T-helper 9 cell (primary cell): ENCODE data around the gene MLST8.

Source experiments
- DNase-seq: peaks from one replicate; pipeline ENCODE4 v3.0.0-alpha.2; 2020

The MLST8 gene

DNA sequence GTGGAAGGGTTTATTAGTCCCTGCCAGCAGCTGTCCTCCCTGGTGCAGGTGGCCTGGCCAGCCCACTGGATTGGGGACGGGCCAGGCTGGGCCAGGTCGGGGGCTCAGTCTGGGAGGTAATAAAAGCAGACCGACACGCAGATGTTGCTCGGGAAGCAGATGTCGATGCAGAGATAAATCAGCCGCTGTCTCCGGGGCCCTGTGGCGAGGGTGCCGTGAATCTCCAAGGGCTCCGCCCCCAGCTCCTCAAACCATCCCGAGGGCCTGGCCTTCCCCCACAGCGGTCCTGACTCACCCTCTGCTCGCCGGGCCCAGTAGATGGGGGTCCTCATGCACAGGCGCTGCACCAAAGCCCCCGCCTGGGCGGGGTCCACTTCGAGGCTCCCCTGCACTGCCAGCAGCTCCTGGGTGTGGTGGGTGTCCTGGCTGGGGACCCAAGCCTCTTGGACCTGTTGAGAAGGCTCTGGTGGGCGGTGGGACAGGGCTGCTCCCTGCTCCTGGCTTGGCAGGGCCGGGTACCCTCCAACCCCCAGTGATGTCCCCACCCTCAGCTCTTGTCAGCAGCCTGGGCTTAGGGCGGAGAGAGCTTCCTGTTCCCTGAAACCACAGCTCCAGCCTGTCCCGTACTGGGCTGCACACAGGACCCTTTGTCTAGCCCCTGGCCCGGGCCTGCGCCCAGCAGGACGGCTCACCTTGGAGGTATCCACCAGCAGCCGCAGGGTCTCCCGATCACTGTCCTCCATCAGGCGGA, 4.2 kb downstream of the MLST8 start:
- DNase-seq, result no peak

DNA sequence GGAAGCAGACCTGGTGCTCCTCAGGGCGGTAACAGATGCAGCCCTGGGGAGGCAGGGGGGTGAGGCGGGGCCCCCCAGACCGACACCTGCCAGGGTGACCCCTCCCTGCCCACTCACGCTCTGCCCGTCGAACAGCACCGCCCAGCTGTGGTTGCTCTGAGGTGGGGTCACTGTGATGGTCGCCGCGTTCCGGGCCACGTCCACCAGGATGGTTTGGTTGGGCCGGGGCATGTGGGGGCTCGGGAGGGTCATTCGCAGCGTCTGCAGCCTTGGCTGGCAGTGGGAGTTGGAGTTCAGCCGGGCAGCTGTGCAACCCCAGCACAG, 4.7 kb downstream of the MLST8 start:
- DNase-seq, result no peak

DNA sequence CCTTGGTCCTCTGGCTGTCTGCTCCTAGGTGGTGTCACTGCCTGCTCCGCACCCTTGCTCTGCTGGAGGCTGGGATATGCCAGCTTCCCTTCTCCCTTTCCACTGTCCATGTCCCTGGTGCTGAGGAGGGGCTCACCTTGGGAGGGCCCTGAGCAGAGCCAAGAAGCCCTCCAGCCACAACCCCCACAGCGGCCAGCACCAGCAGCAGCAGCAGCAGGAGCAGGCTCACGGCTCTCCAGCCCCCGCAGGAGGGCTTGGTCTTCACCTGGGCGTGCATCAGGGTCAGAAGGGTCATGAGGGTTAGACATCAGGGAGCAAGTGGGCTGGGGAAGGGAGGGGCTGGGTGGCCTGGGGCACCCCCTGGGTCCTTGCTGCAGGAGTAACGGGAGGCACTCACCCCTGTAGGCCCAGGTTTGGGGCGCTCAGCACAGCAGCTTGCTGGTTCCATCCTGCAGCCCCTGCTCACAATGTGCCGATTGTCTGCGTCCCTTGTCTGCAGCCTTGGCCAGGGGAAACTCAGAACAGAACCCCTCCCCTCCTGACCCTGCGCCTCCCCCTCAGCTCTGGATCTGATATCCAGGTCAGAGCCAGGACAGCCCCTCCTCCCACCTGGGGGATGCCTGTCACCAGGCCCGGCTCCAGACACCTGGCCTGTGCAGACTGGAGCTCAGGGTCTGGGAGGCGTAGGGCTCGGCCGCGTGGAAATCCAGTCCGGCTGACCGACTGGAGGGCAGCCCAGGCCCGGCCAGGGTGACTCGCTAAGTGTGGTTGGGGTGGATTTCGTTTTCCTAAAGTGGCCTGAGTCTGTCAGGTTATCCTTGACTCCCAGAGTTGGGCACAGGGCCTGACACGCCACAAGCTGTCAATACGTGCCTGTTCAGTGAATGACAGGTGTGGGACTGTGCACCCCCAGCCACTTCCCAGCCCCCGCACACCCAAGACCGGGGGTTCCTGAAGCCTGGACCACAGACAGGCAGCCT, 5.4 kb downstream of the MLST8 start, which contains the start of gene BRICD5:
TSS of gene BRICD5 (minus strand) at position 478 of the 980 bp plus-strand sequence. CDS start at position 448, 30 bp downstream.
- DNase-seq, result no peak

DNA sequence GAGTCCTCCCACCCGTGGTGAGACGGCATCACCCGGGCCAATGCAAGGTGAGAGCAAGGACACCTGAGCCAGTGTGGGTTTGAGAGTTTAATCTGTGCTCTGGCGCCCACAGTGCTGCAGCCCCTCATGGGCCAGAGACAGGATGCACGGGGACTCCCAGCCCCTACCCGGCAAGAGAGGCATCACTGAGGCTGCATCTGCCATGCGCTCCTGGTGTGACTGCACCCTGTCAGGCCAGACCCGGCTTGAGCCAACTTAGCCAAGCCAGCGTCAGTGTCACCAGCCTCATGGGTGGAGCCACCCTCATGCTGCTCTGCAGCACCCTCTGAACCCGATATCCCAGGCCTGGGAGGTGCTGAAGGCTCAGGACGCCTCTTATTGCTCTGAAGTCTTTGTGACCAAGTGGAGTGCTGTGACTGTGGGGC, 6.7 kb downstream of the MLST8 start:
- DNase-seq, result no peak

DNA sequence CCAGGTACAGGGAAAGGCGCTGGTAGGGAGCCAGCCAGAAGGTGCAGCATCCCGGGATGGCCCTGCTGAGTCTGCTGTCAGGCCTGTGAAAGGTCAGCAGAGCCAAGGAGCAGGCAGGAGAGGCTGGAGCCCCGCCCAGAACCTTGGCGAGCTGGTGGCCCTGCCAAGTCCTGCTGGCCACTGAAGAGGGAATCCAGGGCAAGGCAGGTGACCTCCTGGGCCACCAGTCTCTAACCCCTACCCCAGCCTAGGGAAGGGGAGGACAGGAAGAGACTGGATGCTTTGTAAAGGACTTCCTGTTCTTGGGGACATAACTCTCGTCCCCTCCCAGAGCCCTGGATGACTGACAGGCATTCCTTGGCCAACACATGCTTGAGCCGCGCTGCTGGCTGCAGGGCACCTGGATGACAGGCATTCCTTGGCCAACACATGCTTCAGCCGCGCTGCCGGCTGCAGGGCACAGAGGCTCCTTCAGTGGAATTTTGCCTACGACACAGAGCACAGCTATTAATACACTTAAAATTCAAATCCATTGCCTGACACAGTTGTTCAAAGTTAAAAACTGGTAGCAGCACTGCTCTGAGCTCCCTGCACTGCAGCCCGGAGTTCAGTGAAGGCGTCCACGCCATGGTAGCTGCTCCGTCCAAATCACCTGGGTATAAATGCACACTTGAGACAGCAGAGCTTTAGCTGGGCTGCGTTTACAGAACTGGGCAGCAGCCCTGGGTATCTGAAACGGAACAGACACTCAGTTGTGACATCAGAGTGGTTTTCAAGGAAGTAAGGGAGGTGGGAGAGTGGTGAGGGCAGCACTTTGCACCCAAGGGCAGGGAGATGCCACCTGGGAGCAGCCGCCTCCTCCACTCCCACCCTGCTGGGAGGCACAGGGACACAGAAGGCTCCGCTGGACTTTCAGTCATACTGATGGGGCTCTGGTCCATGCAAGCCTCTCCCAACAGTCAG, 7.4 kb downstream of the MLST8 start:
- no peak for DNase-seq

DNA sequence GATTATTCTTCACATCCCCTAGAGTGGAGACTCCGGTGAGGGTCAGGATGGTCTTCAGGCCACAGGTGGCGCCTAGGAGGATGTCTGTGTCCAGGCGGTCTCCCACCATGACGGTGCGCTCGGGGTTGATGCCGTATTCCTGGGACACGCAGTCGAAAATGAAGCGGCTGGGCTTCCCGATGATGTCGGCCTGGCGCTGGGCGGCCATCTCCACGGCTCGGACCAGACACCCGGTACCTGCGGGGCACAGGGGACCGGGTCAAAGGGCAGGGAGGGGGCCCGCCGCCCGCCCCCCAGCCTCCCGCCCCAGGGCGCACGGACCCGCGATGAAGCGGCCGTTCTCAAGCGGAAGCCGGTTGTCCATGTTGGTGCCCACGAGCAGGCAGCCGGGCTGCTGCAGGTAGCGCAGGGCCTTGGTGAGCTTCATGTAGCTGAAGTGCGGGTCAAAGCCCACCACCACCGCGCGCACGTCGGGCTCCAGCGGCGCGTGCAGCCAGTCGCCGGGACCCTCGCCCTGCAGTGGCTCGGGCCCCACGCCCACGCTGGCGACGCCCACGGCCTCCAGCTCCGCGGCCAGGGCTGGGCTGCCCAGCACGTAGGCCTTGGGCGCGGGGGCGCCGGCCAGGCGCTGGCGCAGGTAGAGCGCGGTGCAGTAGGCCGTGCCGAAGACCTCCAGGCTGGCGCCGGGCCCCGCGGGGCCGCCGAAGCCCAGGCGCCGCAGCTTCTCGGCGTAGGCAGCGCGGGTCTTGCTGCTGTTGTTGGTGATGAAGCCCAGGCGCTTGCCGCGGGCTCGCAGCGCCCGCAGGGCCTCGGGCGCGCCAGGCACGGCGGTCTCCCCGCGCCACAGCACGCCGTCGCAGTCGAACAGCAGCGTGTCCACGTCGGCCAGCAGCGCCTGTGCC, 8.8 kb downstream of the MLST8 start:
- DNase-seq, result no peak

DNA sequence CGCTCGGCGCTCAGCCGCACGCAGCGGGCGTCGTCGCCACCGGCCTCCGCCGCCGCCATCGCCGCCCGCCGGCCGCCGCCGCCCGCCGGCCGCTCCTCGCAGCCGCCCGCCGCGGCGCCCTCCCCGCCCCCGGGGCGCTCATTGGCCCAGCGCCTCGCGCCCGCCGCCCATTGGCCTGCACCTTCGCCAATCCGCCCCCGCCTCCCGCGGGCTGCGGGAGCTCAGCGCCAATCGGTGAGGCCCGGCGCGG, 9.4 kb downstream of the MLST8 start, which contains the start of gene PGP:
TSS of gene PGP (minus strand) at position 122 of the 250 bp plus-strand sequence. CDS start at position 59, 63 bp downstream.
- DNase-seq, result no peak

DNA sequence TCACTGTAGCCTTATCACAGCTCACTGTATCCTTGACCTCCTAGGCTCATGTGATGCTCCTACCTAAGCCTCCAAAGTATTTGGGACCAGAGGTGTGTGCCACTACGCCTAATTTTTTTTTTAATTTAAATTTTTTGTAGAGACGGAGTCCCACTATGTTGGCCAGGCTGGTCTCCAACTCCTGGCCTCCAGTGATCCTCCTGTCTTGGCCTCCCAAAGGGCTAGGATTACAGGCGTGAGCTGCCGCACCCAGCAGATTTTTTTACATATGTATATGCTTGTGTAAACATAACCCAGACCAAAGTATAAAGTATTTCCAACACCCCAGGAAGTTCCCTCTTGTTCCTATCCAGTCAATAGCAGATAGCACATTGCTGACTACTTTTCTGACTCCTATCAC, 11.1 kb downstream of the MLST8 start:
- DNase-seq, result no peak

DNA sequence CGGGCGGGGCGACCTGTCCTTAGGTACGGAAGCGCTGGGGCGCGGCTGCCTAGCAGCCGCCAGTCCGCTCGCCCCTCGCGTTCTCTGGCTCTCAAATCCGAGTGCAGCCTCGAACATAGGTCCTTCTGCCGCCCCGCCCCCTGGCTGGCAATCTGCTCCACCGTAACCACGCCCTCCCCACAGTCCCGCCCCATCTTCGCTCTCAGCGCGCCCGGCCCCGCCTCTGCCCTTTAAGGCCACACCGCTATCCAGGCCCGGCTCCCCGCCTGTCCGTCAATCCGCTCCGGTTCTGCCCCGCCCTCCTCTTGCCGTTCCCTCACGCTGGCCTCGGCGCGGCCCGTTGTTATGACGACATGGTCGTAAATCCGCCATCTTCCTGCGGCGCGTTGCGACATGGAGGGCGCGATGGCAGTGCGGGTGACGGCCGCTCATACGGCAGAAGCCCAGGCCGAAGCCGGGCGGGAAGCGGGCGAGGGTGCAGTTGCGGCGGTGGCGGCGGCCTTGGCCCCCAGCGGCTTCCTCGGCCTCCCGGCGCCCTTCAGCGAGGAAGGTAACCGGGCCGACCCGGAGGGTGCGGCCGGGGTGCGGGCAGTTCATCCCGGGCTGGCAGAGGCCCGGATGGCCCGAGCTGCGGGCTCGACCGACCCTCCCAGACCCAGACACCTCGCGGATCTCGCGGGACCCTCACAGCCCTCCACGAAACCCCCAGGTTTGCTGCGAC, 18.1 kb downstream of the MLST8 start, which contains the start of gene E4F1:
TSS of gene E4F1 (plus strand) at position 371 of the 721 bp plus-strand sequence. CDS start at position 394, 23 bp downstream.
- DNase-seq, result peak; percentile 98

DNA sequence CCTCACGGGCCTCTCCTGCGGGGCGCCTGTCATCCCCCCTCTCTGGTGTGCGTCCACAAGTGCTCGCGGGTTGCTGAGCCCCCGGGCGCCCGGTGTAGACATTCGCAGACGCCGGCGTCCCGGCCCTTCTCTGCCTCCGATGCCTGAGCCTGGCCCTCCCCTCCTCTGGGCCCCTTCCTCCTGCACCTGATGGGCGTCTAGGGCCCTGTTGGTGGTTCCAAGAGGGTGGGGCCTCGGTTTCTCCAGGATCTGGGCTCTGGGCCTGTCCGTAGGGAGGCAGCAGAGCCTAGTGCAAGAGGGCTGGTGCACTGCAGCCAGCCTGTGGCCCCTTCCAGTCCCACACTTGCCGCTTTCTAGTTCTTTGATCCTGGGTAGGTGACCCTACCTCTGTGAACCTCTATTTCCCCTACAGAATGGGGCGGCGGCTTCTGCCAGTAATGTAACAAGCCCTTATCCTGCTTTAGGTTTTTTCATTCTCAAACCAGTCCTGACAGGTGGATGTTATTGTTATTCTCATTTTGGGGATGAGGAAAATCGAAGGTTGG, 18.8 kb downstream of the MLST8 start:
- peak; percentile 19 for DNase-seq

DNA sequence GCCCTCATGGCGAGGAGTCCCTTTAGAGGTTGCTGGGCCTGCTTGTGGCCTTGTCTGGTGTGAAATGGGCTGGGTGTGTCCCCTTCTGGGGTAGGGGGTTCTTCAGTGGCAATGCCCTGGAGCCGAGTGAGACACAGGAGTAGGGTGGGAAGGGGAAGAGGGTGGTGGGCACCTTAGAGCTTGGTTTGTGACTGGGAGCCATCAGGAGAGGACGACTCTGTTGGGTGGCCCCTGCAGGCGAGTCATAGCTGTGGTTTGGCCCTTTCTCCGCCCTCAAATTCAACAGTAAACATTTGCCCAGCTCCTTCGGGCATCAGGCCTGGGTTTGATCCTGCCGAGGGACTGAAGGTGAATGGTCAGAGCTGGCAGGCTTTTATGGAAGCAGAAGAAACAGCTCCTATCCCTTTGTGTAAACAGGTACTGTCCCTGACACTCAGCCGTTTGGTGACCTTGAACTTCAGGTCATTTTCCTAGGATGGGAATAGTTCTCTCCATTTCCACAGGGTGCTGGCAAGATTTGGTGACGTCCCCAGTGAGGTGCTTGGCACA, 21.1 kb downstream of the MLST8 start:
- no peak for DNase-seq

DNA sequence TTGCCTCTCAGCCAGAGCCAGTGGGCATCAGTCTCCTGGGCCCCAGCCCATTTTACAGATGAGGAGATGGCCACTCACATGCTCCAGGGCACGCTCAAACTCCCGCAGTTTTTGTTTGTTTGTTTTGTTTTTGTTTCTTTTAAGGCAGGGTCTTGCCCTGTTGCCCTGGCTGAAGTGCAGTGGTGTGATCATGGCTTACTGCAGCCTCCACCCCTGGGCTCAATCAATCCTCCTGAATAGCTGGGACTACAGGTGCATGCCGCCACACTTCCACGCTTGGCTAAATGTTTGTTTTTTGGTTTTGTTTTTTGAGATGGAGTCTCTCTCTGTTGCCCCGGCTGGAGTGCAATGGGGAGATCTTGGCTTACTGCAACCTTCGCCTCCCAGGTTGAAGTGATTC, 21.7 kb downstream of the MLST8 start:
- no peak for DNase-seq

DNA sequence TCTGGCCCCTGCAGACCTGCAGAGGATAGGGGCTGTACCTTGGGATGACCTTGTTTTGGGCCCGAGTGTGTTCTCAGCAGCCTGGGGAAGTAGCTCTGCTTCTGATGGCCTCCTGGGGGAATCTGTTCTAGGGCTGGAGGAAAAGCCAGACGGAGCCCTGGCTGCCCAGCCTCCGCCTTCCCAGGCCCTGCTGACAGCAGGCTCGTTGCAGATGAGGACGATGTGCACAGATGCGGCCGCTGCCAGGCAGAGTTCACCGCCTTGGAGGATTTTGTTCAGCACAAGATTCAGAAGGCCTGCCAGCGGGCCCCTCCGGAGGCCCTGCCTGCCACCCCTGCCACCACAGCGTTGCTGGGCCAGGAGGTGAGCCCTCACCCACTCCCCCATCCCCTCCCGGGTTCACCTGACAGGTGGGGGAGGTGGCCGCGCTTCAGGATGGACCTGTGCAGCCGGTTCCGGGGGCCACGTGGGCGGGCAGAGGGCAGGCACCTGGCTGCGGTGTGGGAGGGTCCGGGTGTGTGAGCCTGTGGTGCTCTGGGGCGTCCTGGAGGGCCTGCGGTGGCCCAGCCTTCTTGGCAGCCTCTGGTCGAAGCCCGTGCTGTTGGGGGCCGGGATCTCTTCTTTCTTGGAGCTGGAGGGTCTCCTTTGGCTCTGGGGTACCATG, 23.0 kb downstream of the MLST8 start:
- no peak for DNase-seq

DNA sequence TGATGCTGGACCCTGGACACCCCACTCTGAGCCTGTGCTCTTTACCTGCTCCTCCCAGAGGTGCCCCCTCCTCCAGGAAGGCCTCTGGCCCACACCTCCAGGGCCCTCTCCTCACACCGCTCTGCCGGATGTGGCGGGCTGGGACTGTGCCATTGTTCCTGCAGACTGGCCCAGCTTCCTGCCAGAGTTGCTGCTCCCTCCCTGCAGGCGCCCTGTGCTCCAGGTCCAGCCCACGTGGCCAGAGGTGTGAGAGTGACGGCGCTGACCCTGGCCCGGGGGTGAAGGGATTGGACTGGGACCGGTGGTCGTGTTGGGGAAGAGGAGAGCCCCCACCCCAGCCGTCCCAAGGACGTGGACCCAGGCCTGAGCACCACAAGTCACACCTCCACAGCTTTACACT, 23.8 kb downstream of the MLST8 start:
- DNase-seq, result no peak

DNA sequence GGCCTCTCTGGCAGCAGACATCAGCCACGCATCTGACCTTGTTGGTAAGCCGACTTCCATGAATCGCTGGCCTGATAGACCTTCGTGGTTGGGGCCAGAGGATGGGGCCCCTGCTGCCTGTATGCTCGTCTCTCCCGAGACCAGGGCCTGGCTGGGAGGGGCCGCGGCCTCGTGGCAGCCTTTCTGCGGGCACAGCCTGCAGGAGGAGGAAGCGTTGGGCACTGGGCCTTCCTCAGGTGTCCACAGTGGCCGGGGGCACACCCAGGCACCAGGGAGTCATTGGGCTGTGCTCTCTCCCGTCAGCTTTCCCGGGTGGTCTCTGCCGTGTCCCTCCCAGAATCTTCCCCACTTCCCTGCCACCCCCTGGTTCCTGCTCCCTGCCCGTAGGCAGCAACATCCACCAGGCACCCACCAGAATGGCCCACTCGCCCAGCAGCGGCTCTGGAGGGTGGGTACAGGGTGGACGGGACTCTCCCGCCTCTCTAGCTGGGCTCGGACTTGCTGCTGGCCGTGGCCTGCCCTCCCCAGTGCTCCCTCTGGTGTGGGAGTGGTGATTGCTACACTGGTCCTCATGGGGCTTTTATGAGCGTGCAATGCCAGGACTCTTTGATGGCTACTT, 24.5 kb downstream of the MLST8 start:
- DNase-seq, result no peak

DNA sequence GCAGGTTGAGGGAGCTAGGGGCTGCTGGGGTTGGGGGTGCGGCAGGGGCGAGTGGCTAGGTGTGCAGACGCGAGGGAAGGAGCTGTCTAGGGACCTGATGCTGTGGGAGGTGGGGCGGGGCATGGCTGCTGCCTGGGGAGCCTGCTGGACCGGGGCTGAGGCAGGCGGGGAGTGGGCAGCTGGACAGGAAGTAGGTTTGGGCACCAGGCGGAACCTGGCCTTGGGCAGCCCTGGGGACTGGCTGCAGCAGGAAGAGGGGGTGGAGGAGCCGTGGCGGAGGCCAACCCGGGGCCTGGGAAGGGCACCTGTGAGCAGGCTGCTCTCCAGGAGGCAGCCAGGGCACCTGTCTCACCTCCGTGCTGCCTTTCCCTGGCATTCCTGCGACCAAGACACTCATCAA, 25.1 kb downstream of the MLST8 start:
- DNase-seq, result no peak

DNA sequence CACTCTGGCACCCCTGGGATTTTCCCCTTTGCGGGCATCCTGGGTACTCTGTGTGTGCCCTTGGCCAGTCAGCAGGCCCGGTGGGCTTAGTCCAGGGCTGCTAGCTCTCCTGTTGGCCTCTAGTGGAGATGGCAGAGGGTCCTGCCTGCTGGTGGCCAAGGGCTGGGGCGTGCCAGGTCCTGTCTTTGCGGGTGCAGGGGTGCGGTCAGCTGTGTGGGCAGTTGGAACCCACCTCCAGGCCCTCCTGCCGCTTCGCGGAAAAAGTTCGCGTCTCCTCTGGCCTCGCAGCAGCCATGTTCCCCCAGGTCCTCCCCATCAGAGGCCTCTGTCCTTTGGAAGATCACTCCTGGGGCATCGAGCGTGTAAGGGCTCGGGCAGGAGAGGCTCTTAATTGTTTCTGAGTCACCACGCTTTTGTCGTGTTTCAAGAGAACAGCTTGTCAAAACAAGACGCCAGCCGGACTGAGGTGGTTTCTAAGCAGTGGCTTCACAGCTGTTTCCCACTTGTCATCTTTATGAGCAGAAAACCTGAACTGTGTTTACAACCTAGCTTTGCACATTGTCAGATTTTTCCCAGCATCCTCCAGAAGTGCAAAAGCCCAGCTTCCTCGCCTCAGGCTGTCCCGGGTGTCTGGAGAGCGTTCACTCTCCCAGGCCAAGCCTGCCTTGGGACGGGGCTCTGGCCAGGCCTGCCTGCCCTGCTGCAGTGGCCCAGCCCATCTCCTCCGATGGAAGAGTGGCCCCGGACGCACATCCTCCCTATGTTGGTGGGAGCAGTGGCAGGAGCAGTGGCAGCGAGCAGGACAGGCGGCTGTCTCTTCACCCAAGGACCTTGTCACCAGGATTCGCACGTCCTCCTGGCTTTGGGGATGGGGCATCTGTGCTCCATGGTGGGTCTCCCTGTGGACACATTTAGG, 26.0 kb downstream of the MLST8 start:
- DNase-seq, result no peak
